SK-N-SH treated with all-trans-retinoic acid at 6 μM for 48 hours (cell line): ENCODE data around the gene IGSF5.
"Not testable (repeated sequence)": the region's sequence is repeated elsewhere in the genome, so short reads cannot be mapped to it uniquely, and the experiment has no call there.

Experiments used
- CREB5 ChIP-seq: fragments of 250-450 bp; sonication (Bioruptor Pico); IDR thresholded peaks from 2 replicates; pipeline ENCODE4 v1.5.1; 2020; ENCODE audit warnings: low read depth, mild to moderate bottlenecking, moderate library complexity
- PATZ1 ChIP-seq: fragments of 250-450 bp; sonication (Bioruptor Pico); IDR thresholded peaks from 2 replicates; pipeline ENCODE4 v1.8.0; 2020; ENCODE audit warnings: mild to moderate bottlenecking, moderate library complexity, borderline replicate concordance
- RARB ChIP-seq: fragments of 250-450 bp; sonication (Bioruptor Pico); IDR thresholded peaks from 2 replicates; pipeline ENCODE4 v1.8.0; 2021; ENCODE audit warnings: mild to moderate bottlenecking, moderate library complexity
- SNAI2 ChIP-seq: fragments of 250-450 bp; sonication (Bioruptor Pico); IDR thresholded peaks from 2 replicates; pipeline ENCODE4 v1.5.0; 2020; ENCODE audit warnings: mild to moderate bottlenecking, moderate library complexity
- TSHZ2 ChIP-seq: fragments of 250-450 bp; sonication (Bioruptor Pico); IDR thresholded peaks from 2 replicates; pipeline ENCODE4 v1.5.0; 2020; ENCODE audit warnings: mild to moderate bottlenecking, moderate library complexity
- ZC3H10 ChIP-seq: fragments of 250-450 bp; sonication (Bioruptor Pico); IDR thresholded peaks from 2 replicates; pipeline ENCODE4 v1.5.1; 2021; ENCODE audit warnings: mild to moderate bottlenecking, moderate library complexity
- ZFP3 ChIP-seq: fragments of 250-450 bp; sonication (Bioruptor Pico); IDR thresholded peaks from 2 replicates; pipeline ENCODE4 v1.5.0; 2020; ENCODE audit warnings: mild to moderate bottlenecking, moderate library complexity
- ZNF565 ChIP-seq: fragments of 450-650 bp; formaldehyde crosslinking; conservative IDR thresholded peaks from 2 replicates; pipeline ENCODE4 v1.5.0; 2020; ENCODE audit warnings: low read depth, mild to moderate bottlenecking, moderate library complexity
- ZNF8 ChIP-seq: fragments of 450-650 bp; formaldehyde crosslinking; IDR thresholded peaks from 2 replicates; pipeline ENCODE4 v1.5.0; 2020; ENCODE audit warnings: mild to moderate bottlenecking, moderate library complexity

- not testable (repeated sequence) for TF ChIP-seq ZFP3, RARB, ZNF8, SNAI2, ZNF565, PATZ1, CREB5, ZC3H10, TSHZ2 (CRISPR knock-in tag)
Observed at GRCh38 chr21:39745332-39745731, 349 bp downstream of the IGSF5 start.
